Chondrocyte (in vitro differentiated cells): ENCODE measurements around the gene USP50. TPM values are rescaled to one million over a fixed set of nuclear protein-coding genes. Genes with fewer than 3 reads are reported as not detected.

ENCODE experiments used
- DNase-seq: peaks from one replicate; pipeline ENCODE4 v3.0.0; 2021; ENCODE audit warnings: mixed read lengths, low spot score
- H3K27ac Mint-ChIP-seq: one replicate; pipeline ENCODE4 v1.8.0; 2021; ENCODE audit warnings: mild to moderate bottlenecking, moderate library complexity, mixed read lengths; ENCODE audit not compliant: unreplicated experiment
- H3K27me3 Mint-ChIP-seq: 2 replicates; pipeline ENCODE4 v1.8.0; 2021; ENCODE audit warnings: low read depth, mixed read lengths
- H3K36me3 Mint-ChIP-seq: 2 replicates; pipeline ENCODE4 v1.8.0; 2021; ENCODE audit warnings: low read depth, mixed read lengths
- H3K4me1 Mint-ChIP-seq: 2 replicates; pipeline ENCODE4 v1.8.0; 2021; ENCODE audit warnings: low read depth, mild to moderate bottlenecking, mixed read lengths
- H3K4me3 Mint-ChIP-seq: one replicate; pipeline ENCODE4 v1.8.0; 2021; ENCODE audit warnings: mild to moderate bottlenecking, moderate library complexity, mixed read lengths; ENCODE audit not compliant: unreplicated experiment
- H3K9me3 Mint-ChIP-seq: 2 replicates; pipeline ENCODE4 v1.8.0; 2021; ENCODE audit warnings: low read depth, mixed read lengths
- total RNA-seq: library from RNA; stranded (reverse); gene quantifications from 3 replicates; pipeline ENCODE4 v1.2.1, GENCODE V29; 2021
- TF ChIP-seq, protein P1 (sequence below): fragments of 200-600 bp; sonication (generic); IDR thresholded peaks from 2 replicates; pipeline ENCODE4 v1.5.0; 2021; ENCODE audit warnings: antibody characterized with exemption, mild to moderate bottlenecking, moderate library complexity

Gene USP50
- total RNA-seq, 1 donor from 2014 or later, result 0.35 TPM

- Mint-ChIP-seq H3K9me3 (no peaks in the 10 kb centered on the region), H3K27me3 (no peaks in the 10 kb centered on the region), H3K4me1 (no peaks in the 10 kb centered on the region), H3K27ac (no peak overlapping the region), H3K4me3 (no peak overlapping the region), H3K36me3 (peaks cover 18% of the 10 kb centered on the region)
- DNase-seq, result no peak
- TF ChIP-seq, protein P1, sequence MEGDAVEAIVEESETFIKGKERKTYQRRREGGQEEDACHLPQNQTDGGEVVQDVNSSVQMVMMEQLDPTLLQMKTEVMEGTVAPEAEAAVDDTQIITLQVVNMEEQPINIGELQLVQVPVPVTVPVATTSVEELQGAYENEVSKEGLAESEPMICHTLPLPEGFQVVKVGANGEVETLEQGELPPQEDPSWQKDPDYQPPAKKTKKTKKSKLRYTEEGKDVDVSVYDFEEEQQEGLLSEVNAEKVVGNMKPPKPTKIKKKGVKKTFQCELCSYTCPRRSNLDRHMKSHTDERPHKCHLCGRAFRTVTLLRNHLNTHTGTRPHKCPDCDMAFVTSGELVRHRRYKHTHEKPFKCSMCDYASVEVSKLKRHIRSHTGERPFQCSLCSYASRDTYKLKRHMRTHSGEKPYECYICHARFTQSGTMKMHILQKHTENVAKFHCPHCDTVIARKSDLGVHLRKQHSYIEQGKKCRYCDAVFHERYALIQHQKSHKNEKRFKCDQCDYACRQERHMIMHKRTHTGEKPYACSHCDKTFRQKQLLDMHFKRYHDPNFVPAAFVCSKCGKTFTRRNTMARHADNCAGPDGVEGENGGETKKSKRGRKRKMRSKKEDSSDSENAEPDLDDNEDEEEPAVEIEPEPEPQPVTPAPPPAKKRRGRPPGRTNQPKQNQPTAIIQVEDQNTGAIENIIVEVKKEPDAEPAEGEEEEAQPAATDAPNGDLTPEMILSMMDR, result no peak
Observed at GRCh38 chr15:50556642-50557371, 10.3 kb upstream of the USP50 start.

DNA sequence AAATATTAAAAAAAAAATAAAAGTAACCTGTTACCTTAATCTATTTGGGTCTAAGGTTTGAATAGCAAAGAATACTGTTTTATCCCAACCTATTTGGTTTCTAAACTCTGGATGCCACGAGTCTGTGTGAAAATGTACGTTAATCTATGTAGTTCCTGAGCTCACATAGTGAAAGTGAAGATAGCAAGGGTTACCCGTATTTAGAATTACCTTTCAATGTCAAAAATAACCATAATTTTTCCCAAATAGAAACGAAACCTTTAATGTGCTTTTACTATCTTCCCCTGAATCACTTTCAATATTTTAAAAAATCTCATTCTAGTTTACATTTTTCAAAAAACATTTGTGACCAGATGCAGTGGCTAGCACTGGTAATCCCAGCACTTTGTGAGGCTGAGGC, 5.8 kb upstream of the USP50 start:
- Mint-ChIP-seq H3K27ac (no peak overlapping the region), H3K4me1 (peaks cover 3% of the 10 kb centered on the region), H3K27me3 (no peaks in the 10 kb centered on the region), H3K4me3 (no peak overlapping the region), H3K36me3 (peaks cover 13% of the 10 kb centered on the region), H3K9me3 (no peaks in the 10 kb centered on the region)
- TF ChIP-seq, protein P1, result no peak
- DNase-seq, result no peak

- Mint-ChIP-seq H3K36me3 (peaks cover 4% of the 10 kb centered on the region), H3K4me3 (no peak overlapping the region), H3K4me1 (peaks cover 3% of the 10 kb centered on the region), H3K27ac (no peak overlapping the region), H3K9me3 (no peaks in the 10 kb centered on the region), H3K27me3 (no peaks in the 10 kb centered on the region)
- TF ChIP-seq, protein P1, result no peak
- DNase-seq, result no peak
Observed at GRCh38 chr15:50549326-50549725, 2.9 kb upstream of the USP50 start.

- peaks cover 17% of the 10 kb centered on the region for H3K4me1 Mint-ChIP-seq
- no peaks in the 10 kb centered on the region for H3K9me3 Mint-ChIP-seq
- no peaks in the 10 kb centered on the region for H3K27me3 Mint-ChIP-seq
- TF ChIP-seq, protein P1, result no peak
- no peak overlapping the region for H3K4me3 Mint-ChIP-seq
- no peak for DNase-seq
- H3K36me3 Mint-ChIP-seq, result peaks cover 1% of the 10 kb centered on the region
- no peak overlapping the region for H3K27ac Mint-ChIP-seq
Observed at GRCh38 chr15:50544368-50544767, 2.1 kb downstream of the USP50 start.

GRCh38 chr15:50543556-50543955, 2.9 kb downstream of the USP50 start:
- TF ChIP-seq, protein P1, result no peak
- no peak overlapping the region for H3K4me3 Mint-ChIP-seq
- no peaks in the 10 kb centered on the region for H3K27me3 Mint-ChIP-seq
- H3K27ac Mint-ChIP-seq, result no peak overlapping the region
- peaks cover 17% of the 10 kb centered on the region for H3K4me1 Mint-ChIP-seq
- H3K36me3 Mint-ChIP-seq, result peaks cover 1% of the 10 kb centered on the region
- no peaks in the 10 kb centered on the region for H3K9me3 Mint-ChIP-seq
- DNase-seq, result no peak
